GM10847 (cell line): ENCODE measurements around the gene CBX8.

Experiments
- POLR2A ChIP-seq: IDR thresholded peaks from 2 replicates; pipeline ENCODE4 v1.6.1; 2011; ENCODE audit not compliant: insufficient read length; ENCODE audit errors: extremely low read depth

Gene CBX8

DNA sequence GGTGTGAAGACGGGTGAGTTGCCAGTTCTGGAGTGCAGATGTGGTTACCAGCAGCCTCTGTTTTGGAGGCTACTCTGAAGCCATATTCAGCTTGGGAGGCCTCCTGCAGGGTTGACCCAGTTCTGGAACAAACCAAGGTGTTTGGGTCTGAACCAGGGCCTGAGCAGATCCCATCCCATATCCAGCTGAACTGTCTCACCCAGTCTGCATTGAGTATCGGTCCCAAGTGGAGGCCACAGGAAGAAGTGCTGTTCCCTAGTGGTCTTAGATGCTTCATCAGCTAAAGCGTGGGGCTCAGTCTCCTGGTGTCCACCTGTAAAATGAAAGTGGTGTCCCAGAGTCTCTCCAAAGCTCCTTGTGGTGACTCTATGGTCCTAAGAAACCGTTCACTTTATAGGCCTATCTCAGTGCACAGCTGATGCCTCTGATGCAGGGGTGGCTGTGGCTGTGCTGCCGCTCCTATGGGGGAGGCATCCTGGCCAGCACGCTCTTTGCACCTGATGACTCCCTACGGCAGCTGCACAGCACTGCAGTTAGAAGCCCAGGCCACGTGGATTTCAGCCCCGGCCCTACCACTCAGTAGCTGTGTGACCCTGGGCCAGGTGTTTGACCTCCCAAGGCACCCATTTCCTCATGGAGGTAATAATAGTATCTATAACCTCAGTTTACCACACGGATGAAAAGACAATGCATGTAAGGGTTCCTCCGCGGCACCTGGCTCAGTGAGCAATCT is 21.3 kb upstream of the CBX8 start:
- no peak for TF ChIP-seq POLR2A

DNA sequence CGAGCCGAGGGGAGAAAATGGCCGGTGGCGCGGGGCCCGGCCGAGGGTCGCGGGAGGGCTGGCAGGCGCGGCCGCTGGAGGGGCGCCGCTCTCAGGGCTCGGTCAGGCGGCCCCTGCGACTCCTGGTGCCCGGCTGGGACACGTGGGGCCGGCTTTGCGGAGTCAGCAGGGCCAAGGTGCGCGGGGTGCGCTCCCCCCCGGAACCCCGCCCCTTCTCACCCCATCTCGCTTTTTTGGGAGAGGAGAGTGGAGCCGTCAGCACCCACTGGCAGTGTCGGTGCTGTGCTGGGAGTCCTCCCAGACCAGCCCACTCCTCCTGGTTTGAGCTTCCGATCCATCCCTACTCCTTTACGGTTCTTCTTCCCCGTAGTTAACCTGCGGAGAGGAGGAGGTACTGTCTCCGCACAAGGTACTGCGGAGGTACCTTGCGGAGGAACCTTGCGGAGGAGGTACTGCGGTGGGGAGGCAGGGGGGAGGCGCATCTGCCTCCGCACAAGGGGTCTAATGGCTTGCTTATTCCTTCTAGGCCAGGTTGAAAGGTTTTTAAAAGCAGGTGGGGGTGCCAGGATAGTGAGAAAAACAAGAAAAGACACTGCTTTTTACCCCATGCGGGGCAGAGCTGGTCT is 19.1 kb upstream of the CBX8 start:
- no peak for TF ChIP-seq POLR2A

DNA sequence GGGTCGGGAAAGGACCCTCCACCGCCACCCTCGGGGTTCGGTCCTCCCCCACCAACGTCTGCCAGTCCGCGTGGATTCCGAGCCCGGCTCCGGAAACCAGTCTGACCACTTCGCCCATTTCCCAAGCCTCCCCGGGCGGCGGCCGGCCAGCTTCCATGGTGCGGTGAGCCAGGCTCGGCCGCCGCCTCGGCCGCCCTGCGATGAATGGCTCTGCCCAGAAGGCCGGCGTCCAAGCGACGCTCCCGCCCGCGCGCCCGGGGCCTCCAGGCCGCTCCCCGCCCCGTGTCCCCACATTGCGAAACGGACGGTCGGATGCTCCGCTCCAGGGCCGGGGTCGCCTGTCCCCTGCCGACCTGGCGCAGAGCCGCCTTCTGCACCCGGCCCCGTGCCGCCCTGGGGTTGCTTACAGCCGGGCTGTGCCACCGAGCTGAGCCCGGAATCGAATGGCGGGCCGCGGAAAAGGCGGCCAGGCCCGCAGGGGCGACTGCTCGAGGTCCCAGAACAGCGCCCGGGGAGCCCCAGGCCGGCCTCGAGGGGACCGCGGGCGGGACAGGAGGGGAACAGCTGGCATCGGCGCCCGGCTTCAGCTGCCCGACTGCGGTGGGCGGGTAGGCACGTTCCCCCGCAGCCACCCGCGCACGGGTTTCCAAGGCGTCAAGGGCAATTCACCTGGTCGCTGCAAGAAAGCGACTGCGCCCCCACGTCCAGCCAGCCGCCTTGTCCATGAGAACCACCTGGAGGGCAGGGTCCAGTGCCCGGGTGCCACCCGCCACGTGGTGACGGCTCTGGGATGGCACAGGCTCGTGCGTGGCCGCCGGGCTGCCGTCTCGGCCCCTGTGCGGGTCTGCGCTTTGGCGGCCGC is 18.3 kb upstream of the CBX8 start:
- TF ChIP-seq POLR2A: no peak

DNA sequence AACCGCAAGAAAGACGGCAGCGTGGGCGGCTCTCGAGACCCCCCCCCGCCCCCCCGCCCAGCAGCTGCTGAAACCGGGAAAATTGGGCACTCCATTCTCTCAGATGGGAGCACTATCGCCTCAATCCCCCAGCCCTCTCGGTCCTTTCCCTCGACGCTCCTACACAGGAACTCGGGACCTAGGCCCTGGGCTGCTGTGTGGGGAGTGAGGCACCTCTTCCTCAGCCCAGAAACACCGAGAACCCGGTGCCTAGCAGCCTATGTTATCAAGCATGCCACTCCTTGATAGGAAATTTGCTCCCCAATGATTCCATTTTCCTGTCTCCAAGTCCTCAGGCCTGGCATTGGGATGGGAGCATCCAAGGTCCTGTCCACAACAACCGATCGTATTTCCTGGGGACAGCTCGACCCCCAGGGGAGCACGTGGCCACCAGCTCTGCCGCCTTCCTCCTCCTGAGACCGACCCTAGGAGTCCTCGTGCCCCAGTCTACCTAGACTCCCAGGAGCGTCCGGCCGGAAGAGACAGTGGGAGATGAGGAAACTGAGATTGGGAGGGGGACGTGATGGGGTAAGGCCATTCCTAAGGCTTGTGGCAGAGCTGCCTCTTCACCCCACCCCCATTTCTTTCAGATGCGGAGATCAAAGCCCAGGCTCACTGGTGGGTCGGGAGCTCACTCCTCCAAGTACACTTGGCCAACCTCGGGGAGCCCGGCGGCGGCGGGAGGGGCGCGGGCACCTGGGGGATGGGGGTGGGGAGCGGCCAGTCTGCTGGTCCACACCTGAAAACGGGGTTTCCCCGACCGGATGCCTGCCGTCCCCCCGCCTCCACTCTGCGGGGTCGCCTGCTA is 17.5 kb upstream of the CBX8 start:
- no peak for TF ChIP-seq POLR2A

GRCh38 chr17:79813297-79814126 is 16.6 kb upstream of the CBX8 start:
- no peak for TF ChIP-seq POLR2A

- TF ChIP-seq POLR2A: no peak
Observed at GRCh38 chr17:79812353-79813258, 15.7 kb upstream of the CBX8 start.

GRCh38 chr17:79811868-79812352 is 15.0 kb upstream of the CBX8 start:
- no peak for TF ChIP-seq POLR2A

DNA sequence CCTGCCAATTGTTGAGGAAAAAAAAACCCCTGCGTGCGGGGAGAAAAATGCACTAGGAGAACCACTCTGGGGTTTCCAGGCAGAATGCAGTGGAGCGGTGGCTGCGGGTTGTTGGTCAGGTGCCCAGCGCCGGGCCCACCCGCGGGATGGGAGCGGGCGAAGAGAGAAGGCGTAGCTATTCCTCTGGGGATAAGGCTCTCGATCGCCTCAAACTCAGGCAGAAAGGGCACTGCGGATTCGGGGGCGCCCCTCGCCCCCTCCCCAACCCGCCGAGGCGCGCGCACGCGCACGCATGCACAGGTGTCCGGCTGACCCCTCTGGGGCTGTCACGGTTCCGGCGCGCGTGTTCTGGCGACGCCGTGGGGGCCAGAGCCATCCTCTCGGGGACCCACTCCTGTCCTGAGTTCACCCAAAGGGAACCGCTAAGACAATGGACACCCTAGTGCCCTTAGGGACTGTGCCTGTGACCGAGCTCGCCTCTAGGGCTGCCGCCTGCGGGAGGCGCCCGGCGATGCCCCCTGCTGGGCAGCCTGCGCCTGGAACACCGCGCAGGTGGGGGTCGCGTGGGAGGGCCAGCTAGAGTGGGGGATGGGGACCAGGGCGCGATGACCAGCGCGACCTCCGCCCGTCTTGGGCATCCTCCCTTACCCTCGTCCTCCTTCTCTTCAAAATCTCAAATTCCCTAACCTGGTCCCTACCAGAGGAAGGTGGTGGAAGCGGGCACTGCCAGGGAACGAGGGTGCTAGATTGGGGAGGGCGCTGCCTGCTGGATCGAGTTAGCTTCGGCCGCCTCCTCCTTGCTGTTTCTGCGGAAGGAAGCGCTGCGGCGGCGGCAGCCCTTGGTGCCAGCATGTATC is 14.4 kb upstream of the CBX8 start:
- no peak for TF ChIP-seq POLR2A

- TF ChIP-seq POLR2A: no peak
Observed at GRCh38 chr17:79810130-79811010, 13.5 kb upstream of the CBX8 start.

DNA sequence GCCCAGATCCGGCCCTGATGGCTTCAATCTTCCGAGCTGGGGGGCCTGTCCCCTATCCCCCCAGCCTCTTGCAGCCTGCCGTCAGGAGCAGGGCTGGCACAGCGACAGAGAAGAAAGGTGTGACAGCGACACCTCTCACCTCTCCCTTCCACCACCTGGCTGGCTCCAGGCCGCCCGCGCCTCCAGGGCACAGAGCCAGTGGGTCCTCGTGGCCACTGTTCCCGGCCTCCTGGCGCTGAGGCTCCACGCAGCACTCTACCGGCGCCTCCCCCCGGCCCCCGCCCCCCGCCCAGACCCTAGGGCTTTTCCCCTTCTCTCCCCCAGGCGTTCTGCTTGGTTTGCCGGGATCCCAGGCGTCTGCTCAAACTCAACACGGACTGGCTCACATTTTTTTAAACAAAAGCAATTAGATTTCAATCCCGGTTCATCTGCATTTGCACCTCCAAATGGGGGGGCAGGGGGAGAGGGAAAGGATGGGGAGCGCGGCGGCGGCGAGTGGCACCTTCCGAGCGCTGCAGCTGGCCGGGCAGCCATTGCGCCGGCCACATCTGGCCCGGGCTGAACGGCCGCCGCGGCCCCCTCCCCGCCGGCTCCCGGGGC is 12.8 kb upstream of the CBX8 start:
- TF ChIP-seq POLR2A: no peak
